A673 (cell line): Measurements from ENCODE around the gene CHST6. TPM values are rescaled to one million over a fixed set of nuclear protein-coding genes. Genes with fewer than 3 reads are reported as not detected.

Source experiments
- BruUV-seq: library from RNA; stranded (reverse); fragments of 400-500 nt; replicated peaks from 2 replicates; lab custom pipeline; 2021; lab: Mats Ljungman, UMichigan
- CTCF ChIA-PET: fragments of 300-600 bp; sonication (Branson Sonifier 250); formaldehyde crosslinking; loops from one replicate; lab custom pipeline; 2022; ENCODE audit warnings: antibody characterized with exemption; lab: Charles Lee
- POLR2A ChIA-PET: fragments of 300-600 bp; sonication (Branson Sonifier 250); formaldehyde crosslinking; loops from one replicate; lab custom pipeline; 2022; ENCODE audit warnings: antibody characterized with exemption; ENCODE audit not compliant: low non-redundant PET; lab: Charles Lee
- DNase-seq: peaks from one replicate; pipeline ENCODE4 v3.0.0-alpha.2; 2015; ENCODE audit warnings: low spot score
- H3K27ac ChIP-seq: fragments of 200-600 bp; sonication (generic); 2 replicates; pipeline ENCODE4 v1.5.1; 2016; ENCODE audit warnings: mixed run types, low read depth, mild to moderate bottlenecking, mixed read lengths, antibody characterized with exemption, low read length; ENCODE audit not compliant: poor library complexity, severe bottlenecking
- H3K27me3 ChIP-seq: fragments of 200-600 bp; sonication (generic); replicated peaks from 2 replicates; pipeline ENCODE4 v1.6.1; 2017; ENCODE audit warnings: mixed run types, low read depth, mild to moderate bottlenecking, mixed read lengths, antibody characterized with exemption, low read length; ENCODE audit not compliant: insufficient read depth, poor library complexity
- H3K36me3 ChIP-seq: fragments of 200-600 bp; sonication (generic); 2 replicates; pipeline ENCODE4 v1.6.1; 2016; ENCODE audit warnings: mixed run types, mild to moderate bottlenecking, mixed read lengths, antibody characterized with exemption, low read length; ENCODE audit not compliant: insufficient read depth, poor library complexity, severe bottlenecking
- H3K4me1 ChIP-seq: fragments of 200-600 bp; sonication (generic); 2 replicates; pipeline ENCODE4 v1.6.1; 2017; ENCODE audit warnings: mixed run types, mild to moderate bottlenecking, mixed read lengths, antibody characterized with exemption, low read length; ENCODE audit not compliant: insufficient read depth, poor library complexity, severe bottlenecking
- H3K4me3 ChIP-seq: fragments of 200-600 bp; sonication (generic); 2 replicates; pipeline ENCODE4 v1.5.1; 2016; ENCODE audit warnings: low read depth, mixed run types, mild to moderate bottlenecking, mixed read lengths, low read length; ENCODE audit not compliant: poor library complexity, severe bottlenecking
- H3K9me3 ChIP-seq: fragments of 200-600 bp; sonication (generic); 2 replicates; pipeline ENCODE4 v1.6.1; 2016; ENCODE audit warnings: mixed run types, low read depth, mild to moderate bottlenecking, mixed read lengths, antibody characterized with exemption, low read length; ENCODE audit not compliant: poor library complexity, severe bottlenecking
- CTCF ChIP-seq: fragments of 300-800, 200-600 bp; sonication (generic); conservative IDR thresholded peaks from 2 replicates; pipeline ENCODE4 v1.5.1; 2017; ENCODE audit warnings: low read depth, mild to moderate bottlenecking, antibody characterized with exemption, low read length, moderate library complexity, mixed read lengths
- EZH2 ChIP-seq: fragments of 200-600 bp; sonication (generic); IDR thresholded peaks from 2 replicates; pipeline ENCODE4 v1.6.1; 2017; ENCODE audit warnings: borderline replicate concordance, low read depth, mild to moderate bottlenecking, mixed read lengths, antibody characterized with exemption, low read length; ENCODE audit not compliant: poor library complexity, severe bottlenecking
- intact Hi-C: fragments of 100-400 bp; cut with micrococcal nuclease; formaldehyde crosslinking; loops from one replicate; pipeline ENCODE4 v1.10.0; 2022; ENCODE audit not compliant: unreplicated experiment
- total RNA-seq: library from RNA; stranded (reverse); gene quantifications from 2 replicates; pipeline ENCODE4 v1.2.3, GENCODE V29; 2021

Gene CHST6
- total RNA-seq, 1 experiment from 2014 or later: 5.0 TPM

DNA sequence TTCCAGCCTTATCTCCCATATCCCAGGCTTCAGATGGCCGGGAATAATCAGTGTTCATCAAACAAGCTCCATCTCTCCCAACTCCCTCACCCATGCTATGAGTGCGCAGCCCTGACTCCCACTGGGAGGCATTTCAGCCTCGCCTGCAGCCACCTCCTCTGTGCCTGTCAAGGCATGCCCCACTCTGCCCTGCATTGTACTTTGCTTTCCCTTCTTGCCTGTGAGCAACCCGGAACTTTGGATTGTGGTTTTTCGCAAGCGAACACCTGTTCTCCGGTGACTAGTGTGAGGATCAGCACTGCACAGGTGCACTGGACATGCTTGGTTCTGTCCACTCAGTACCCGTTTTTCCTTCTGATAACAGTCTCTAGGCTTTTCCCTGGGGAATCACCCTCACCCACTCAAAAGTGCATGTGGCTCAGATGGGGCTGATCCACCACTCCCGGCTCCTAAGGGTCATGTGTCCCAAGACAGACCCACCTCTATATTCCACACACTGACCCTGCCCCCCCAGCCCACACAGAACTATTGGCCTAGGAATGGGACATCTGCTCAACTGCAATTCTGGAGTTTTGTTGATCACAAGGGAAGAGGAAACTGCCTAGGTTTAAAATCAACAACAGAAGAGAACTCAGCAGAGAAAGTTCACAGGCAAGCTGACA, 9.1 kb downstream of the CHST6 start:
- Histone ChIP-seq H3K27me3 (no peaks in the 10 kb centered on the region), H3K4me3 (no peak overlapping the region), H3K9me3 (no peaks in the 10 kb centered on the region), H3K4me1 (no peaks in the 10 kb centered on the region), H3K36me3 (no peaks in the 10 kb centered on the region), H3K27ac (no peak overlapping the region)
- TF ChIP-seq EZH2 (no peak), CTCF (no peak)
- ChIA-PET POLR2A (no interaction called here), CTCF (no interaction called here)
- intact Hi-C loops: no loop called here
- BruUV-seq: no TSS peak
- DNase-seq: no peak

GRCh38 chr16:75485230-75486013, 9.8 kb downstream of the CHST6 start:
- H3K4me1 ChIP-seq: no peaks in the 10 kb centered on the region
- no peaks in the 10 kb centered on the region for H3K27me3 ChIP-seq
- CTCF ChIA-PET: no interaction called here
- TF ChIP-seq CTCF (no peak), EZH2 (no peak)
- POLR2A ChIA-PET: no interaction called here
- H3K9me3 ChIP-seq: no peaks in the 10 kb centered on the region
- DNase-seq: no peak
- intact Hi-C loops: no loop called here
- H3K36me3 ChIP-seq: no peaks in the 10 kb centered on the region
- no peak overlapping the region for H3K27ac ChIP-seq
- no TSS peak for BruUV-seq
- H3K4me3 ChIP-seq: no peak overlapping the region

GRCh38 chr16:75483222-75483621, 12.0 kb downstream of the CHST6 start:
- no peak overlapping the region for H3K27ac ChIP-seq
- no peak overlapping the region for H3K4me3 ChIP-seq
- intact Hi-C loops: no loop called here
- H3K9me3 ChIP-seq: no peaks in the 10 kb centered on the region
- no TSS peak for BruUV-seq
- no peak for DNase-seq
- POLR2A ChIA-PET: no interaction called here
- no peaks in the 10 kb centered on the region for H3K4me1 ChIP-seq
- CTCF ChIA-PET: no interaction called here
- no peaks in the 10 kb centered on the region for H3K27me3 ChIP-seq
- TF ChIP-seq CTCF: no peak
- no peak for TF ChIP-seq EZH2
- no peaks in the 10 kb centered on the region for H3K36me3 ChIP-seq
